Loucy (cell line): ENCODE data around the gene SENP7.

ENCODE experiments used
- CTCF ChIP-seq: fragments of 200-600 bp; sonication (generic); conservative IDR thresholded peaks from 2 replicates; pipeline ENCODE4 v1.5.1; 2014; ENCODE audit warnings: mild to moderate bottlenecking, antibody characterized with exemption, low read length
- EZH2phosphoT487 ChIP-seq: fragments of 200-600 bp; IDR thresholded peaks from 2 replicates; pipeline ENCODE4 v1.6.1; 2018; ENCODE audit warnings: antibody characterized with exemption, mild to moderate bottlenecking, moderate library complexity, borderline replicate concordance

GRCh38 chr3:101319531-101319930, 193.5 kb downstream of the SENP7 start:
- no peak for TF ChIP-seq EZH2phosphoT487
- no peak for TF ChIP-seq CTCF
